Measurements from ENCODE around the gene PPP1R14C. TPM values are rescaled to one million over a fixed set of nuclear protein-coding genes. Genes with fewer than 3 reads are reported as not detected.

The PPP1R14C gene
- polyA plus RNA-seq, 3 donors: 0.11 TPM; not detected in 2

DNA sequence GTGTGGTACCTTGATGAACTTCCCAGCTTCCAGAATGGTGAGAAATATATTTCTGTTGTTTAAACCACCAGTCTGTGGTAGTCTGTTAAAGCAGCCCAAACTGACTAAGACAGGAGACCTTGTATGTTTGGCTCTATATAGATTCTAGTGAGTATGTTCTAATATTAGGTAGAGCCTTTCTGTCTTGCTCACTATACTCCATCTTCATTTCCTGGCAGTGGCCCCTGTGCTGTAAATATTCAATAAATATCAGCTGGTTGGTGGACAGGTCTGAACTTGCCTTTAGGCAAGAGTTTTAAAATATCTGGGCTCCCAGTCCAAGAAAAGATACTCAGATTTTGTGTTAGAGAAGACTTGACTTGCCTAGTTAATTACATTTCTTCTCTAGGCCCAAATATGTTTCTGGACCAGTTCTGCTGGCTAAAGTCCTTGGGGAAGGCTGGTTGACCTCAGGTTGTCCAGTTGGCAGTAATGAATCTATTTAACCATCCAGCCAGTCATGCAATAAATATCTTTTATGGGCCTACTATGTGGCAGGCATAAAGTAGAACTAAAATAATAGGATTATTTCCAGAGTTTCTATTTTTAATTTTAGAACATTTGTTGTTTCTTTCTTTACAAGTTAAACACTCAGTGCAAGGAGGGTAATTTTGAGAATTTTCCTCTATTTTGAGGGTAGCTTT is 22.3 kb downstream of the PPP1R14C start:
- Mint-ChIP-seq H3K9me3 (peaks cover 0 to 8% (median 0%) of the 10 kb centered on the region in 7 donors), H3K27ac (no peak overlapping the region), H3K36me3 (no peaks in the 10 kb centered on the region), H3K4me3 (no peak overlapping the region), H3K4me1 (peaks cover 12% of the 10 kb centered on the region), H3K27me3 (ENCODE audit: low read depth in 3 of 3) (peaks cover 0 to 10% (median 2%) of the 10 kb centered on the region in 3 donors)
- H4K20me1 ChIP-seq (ENCODE audit: insufficient read depth, low read length): no peaks in the 10 kb centered on the region
- peaks cover 8 to 15% of the 10 kb centered on the region in 2 donors for H3K4me1 ChIP-seq (ENCODE audit: control insufficient read depth in 1 of 2, insufficient read depth in 2 of 2, low read length in 2 of 2)
- intact Hi-C loops (cut with micrococcal nuclease): no loop called here
- no peak for DNase-seq
- no peak overlapping the region for H3K4me3 ChIP-seq (replicated peaks in 1 of 3; ENCODE audit: low read depth in 2 of 3, low read length in 3 of 3)
- no peak overlapping the region for H3K27ac ChIP-seq (ENCODE audit: low read depth in 1 of 2, low read length in 2 of 2)
- no peaks in the 10 kb centered on the region for H3K79me2 ChIP-seq (ENCODE audit: insufficient read depth, low read length)
- TF ChIP-seq, protein P1, sequence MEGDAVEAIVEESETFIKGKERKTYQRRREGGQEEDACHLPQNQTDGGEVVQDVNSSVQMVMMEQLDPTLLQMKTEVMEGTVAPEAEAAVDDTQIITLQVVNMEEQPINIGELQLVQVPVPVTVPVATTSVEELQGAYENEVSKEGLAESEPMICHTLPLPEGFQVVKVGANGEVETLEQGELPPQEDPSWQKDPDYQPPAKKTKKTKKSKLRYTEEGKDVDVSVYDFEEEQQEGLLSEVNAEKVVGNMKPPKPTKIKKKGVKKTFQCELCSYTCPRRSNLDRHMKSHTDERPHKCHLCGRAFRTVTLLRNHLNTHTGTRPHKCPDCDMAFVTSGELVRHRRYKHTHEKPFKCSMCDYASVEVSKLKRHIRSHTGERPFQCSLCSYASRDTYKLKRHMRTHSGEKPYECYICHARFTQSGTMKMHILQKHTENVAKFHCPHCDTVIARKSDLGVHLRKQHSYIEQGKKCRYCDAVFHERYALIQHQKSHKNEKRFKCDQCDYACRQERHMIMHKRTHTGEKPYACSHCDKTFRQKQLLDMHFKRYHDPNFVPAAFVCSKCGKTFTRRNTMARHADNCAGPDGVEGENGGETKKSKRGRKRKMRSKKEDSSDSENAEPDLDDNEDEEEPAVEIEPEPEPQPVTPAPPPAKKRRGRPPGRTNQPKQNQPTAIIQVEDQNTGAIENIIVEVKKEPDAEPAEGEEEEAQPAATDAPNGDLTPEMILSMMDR (IDR thresholded peaks at IDR 0.05): no peak
- no peaks in the 10 kb centered on the region for H3K36me3 ChIP-seq (replicated peaks in 1 of 2; ENCODE audit: control insufficient read depth in 1 of 2, insufficient read depth in 2 of 2, low read length in 2 of 2)
- H3K9ac ChIP-seq (ENCODE audit: insufficient read depth, low read length, poor library complexity, severe bottlenecking): no peak overlapping the region
- no peak overlapping the region for H2AFZ ChIP-seq (ENCODE audit: insufficient read depth, low read depth, low read length, poor library complexity, severe bottlenecking)
- no peak overlapping the region for H3K4me2 ChIP-seq (replicated peaks; ENCODE audit: extremely low read depth, low read length, poor library complexity, severe bottlenecking)
- H3K27me3 ChIP-seq (ENCODE audit: control insufficient read depth in 2 of 2, insufficient read depth in 2 of 2, low read length in 2 of 2): no peaks in the 10 kb centered on the region
- no peaks in the 10 kb centered on the region for H3K9me3 ChIP-seq (replicated peaks in 1 of 2; ENCODE audit: control insufficient read depth in 1 of 2, insufficient read depth in 1 of 2, low read length in 2 of 2)

DNA sequence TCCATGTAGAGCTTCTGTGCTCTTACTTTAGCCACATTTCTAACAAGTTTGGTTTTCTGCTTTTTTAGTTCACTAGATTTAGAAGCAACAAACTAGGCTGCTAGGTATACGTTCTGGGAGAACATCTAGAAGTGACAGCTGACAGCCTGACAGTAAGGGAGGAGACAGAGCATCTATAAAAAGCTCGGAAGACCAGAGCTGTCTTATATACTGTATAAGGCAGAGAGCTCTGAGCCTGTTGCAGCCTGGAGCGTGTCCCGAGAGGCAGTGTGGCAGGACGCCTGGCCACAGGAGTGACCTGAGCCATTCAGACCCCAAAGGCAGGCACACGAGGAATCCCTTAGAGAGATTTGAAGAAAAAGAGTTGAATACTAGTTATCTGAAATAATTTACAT is 24.6 kb downstream of the PPP1R14C start:
- Mint-ChIP-seq H3K36me3 (no peaks in the 10 kb centered on the region), H3K27me3 (ENCODE audit: low read depth in 3 of 3) (peaks cover 1 to 4% (median 2%) of the 10 kb centered on the region in 3 donors), H3K4me1 (peaks cover 14% of the 10 kb centered on the region), H3K27ac (peak overlapping the region in 2 of 7 donors; percentile 13 to 57), H3K4me3 (no peak overlapping the region), H3K9me3 (peaks cover 0 to 5% (median 0%) of the 10 kb centered on the region in 7 donors)
- Histone ChIP-seq H3K4me2 (replicated peaks; ENCODE audit: extremely low read depth, low read length, poor library complexity, severe bottlenecking) (no peak overlapping the region), H3K79me2 (ENCODE audit: insufficient read depth, low read length) (no peaks in the 10 kb centered on the region), H3K4me3 (replicated peaks in 1 of 3; ENCODE audit: low read depth in 2 of 3, low read length in 3 of 3) (no peak overlapping the region), H3K9me3 (replicated peaks in 1 of 2; ENCODE audit: control insufficient read depth in 1 of 2, insufficient read depth in 1 of 2, low read length in 2 of 2) (no peaks in the 10 kb centered on the region), H4K20me1 (ENCODE audit: insufficient read depth, low read length) (no peaks in the 10 kb centered on the region), H3K9ac (ENCODE audit: insufficient read depth, low read length, poor library complexity, severe bottlenecking) (no peak overlapping the region), H3K27ac (ENCODE audit: low read depth in 1 of 2, low read length in 2 of 2) (no peak overlapping the region), H3K27me3 (ENCODE audit: control insufficient read depth in 2 of 2, insufficient read depth in 2 of 2, low read length in 2 of 2) (no peaks in the 10 kb centered on the region), H3K4me1 (ENCODE audit: control insufficient read depth in 1 of 2, insufficient read depth in 2 of 2, low read length in 2 of 2) (peaks cover 8 to 15% of the 10 kb centered on the region in 2 donors), H2AFZ (ENCODE audit: insufficient read depth, low read depth, low read length, poor library complexity, severe bottlenecking) (no peak overlapping the region), H3K36me3 (replicated peaks in 1 of 2; ENCODE audit: control insufficient read depth in 1 of 2, insufficient read depth in 2 of 2, low read length in 2 of 2) (no peaks in the 10 kb centered on the region)
- TF ChIP-seq, protein P1 (IDR thresholded peaks at IDR 0.05): no peak
- DNase-seq: no peak
- intact Hi-C loops (cut with micrococcal nuclease): no loop called here
- 83% methylated on average over 2 of the region's 6 CpGs for WGBS (ENCODE audit: insufficient coverage)
